DMS153 treated with DMSO at 0.1 percent for 48 hours (cell line): Measurements from ENCODE around the gene AMPD3.

ENCODE experiments used
- DNase-seq: peaks from one replicate; lab custom pipeline; 2025; ENCODE audit not compliant: unreplicated experiment; lab: John Stamatoyannopoulos, UW

The AMPD3 gene

GRCh38 chr11:10500757-10501684 lies 46.0 kb downstream of the AMPD3 start:
- DNase-seq = no peak

GRCh38 chr11:10502065-10502680 lies 47.1 kb downstream of the AMPD3 start:
- no peak for DNase-seq

- no peak for DNase-seq
These were observed 47.7 kb downstream of the AMPD3 start for GRCh38 chr11:10502770-10503169.

- DNase-seq = no peak
These were observed 48.2 kb downstream of the AMPD3 start for GRCh38 chr11:10503221-10503620.

- no peak for DNase-seq
These were observed 48.9 kb downstream of the AMPD3 start for GRCh38 chr11:10503777-10504480.

GRCh38 chr11:10504490-10504889 lies 49.4 kb downstream of the AMPD3 start:
- DNase-seq = no peak

- DNase-seq = no peak
These were observed 50.4 kb downstream of the AMPD3 start for GRCh38 chr11:10505278-10506007.

GRCh38 chr11:10506008-10506370 lies 50.9 kb downstream of the AMPD3 start:
- DNase-seq = no peak

GRCh38 chr11:10511181-10511621 lies 56.1 kb downstream of the AMPD3 start:
- DNase-seq = no peak

- no peak for DNase-seq
These were observed 59.1 kb downstream of the AMPD3 start for GRCh38 chr11:10514202-10514601.

- no peak for DNase-seq
These were observed 59.6 kb downstream of the AMPD3 start for GRCh38 chr11:10514709-10515108.

GRCh38 chr11:10515418-10515817 lies 60.4 kb downstream of the AMPD3 start:
- no peak for DNase-seq

GRCh38 chr11:10518123-10518522 lies 63.1 kb downstream of the AMPD3 start:
- DNase-seq = no peak

GRCh38 chr11:10518891-10519290 lies 63.8 kb downstream of the AMPD3 start:
- DNase-seq = no peak

GRCh38 chr11:10519630-10520029 lies 64.6 kb downstream of the AMPD3 start:
- no peak for DNase-seq

- no peak for DNase-seq
These were observed 65.5 kb downstream of the AMPD3 start for GRCh38 chr11:10520562-10520961.

- DNase-seq = no peak
These were observed 67.2 kb downstream of the AMPD3 start for GRCh38 chr11:10522276-10522675.

GRCh38 chr11:10522921-10523320 lies 67.9 kb downstream of the AMPD3 start:
- no peak for DNase-seq

- DNase-seq = no peak
These were observed 69.4 kb downstream of the AMPD3 start for GRCh38 chr11:10524471-10524870.

GRCh38 chr11:10526974-10527918 lies 72.2 kb downstream of the AMPD3 start:
- DNase-seq = no peak
